Effector memory CD4-positive, alpha-beta T cell (primary cell): ENCODE data around the gene CASP7.

ENCODE experiments used
- DNase-seq, 3 donors: peaks; one replicate each; pipeline ENCODE4 v3.0.0-alpha.2; 2020
- H3K27ac ChIP-seq: 2 replicates; pipeline ENCODE4 v1.7.0; 2013; ENCODE audit warnings: mild to moderate bottlenecking, low read length, moderate library complexity; ENCODE audit not compliant: insufficient read depth, poor library complexity, severe bottlenecking
- H3K27me3 ChIP-seq: replicated peaks from 2 replicates; pipeline ENCODE4 v1.7.0; 2013; ENCODE audit warnings: mild to moderate bottlenecking, low read length; ENCODE audit not compliant: insufficient read depth, control insufficient read depth, poor library complexity, severe bottlenecking
- H3K36me3 ChIP-seq: 2 replicates; pipeline ENCODE4 v1.7.0; 2013; ENCODE audit warnings: mild to moderate bottlenecking, low read length, moderate library complexity; ENCODE audit not compliant: control insufficient read depth, insufficient read depth
- H3K4me1 ChIP-seq: 2 replicates; pipeline ENCODE4 v1.7.0; 2013; ENCODE audit warnings: low read length, mild to moderate bottlenecking; ENCODE audit not compliant: control insufficient read depth, insufficient read depth, poor library complexity, severe bottlenecking
- H3K4me3 ChIP-seq: 2 replicates; pipeline ENCODE4 v1.7.0; 2013; ENCODE audit warnings: low read length, low read depth, mild to moderate bottlenecking; ENCODE audit not compliant: insufficient read depth, poor library complexity, severe bottlenecking
- H3K9me3 ChIP-seq: 2 replicates; pipeline ENCODE4 v1.7.0; 2013; ENCODE audit warnings: mild to moderate bottlenecking, low read length, moderate library complexity; ENCODE audit not compliant: control insufficient read depth

Gene CASP7

GRCh38 chr10:113665806-113666354, 13.8 kb upstream of the CASP7 start:
- no peak for DNase-seq
- Histone ChIP-seq H3K27me3 (peaks cover 4% of the 10 kb centered on the region), H3K27ac (no peak overlapping the region)

GRCh38 chr10:113666682-113667252, 12.9 kb upstream of the CASP7 start:
- Histone ChIP-seq H3K4me3 (no peak overlapping the region), H3K36me3 (no peaks in the 10 kb centered on the region), H3K4me1 (no peaks in the 10 kb centered on the region), H3K27me3 (peaks cover 4% of the 10 kb centered on the region), H3K27ac (no peak overlapping the region), H3K9me3 (no peaks in the 10 kb centered on the region)
- no peak for DNase-seq

More at GRCh38 chr10:113665806-113666354, 13.8 kb upstream of the CASP7 start:
- Histone ChIP-seq H3K4me1 (no peaks in the 10 kb centered on the region), H3K36me3 (no peaks in the 10 kb centered on the region), H3K4me3 (no peak overlapping the region), H3K9me3 (no peaks in the 10 kb centered on the region)

GRCh38 chr10:113680190-113681111, 739 bp downstream of the CASP7 start:
- Histone ChIP-seq H3K9me3 (no peaks in the 10 kb centered on the region), H3K27me3 (no peaks in the 10 kb centered on the region), H3K4me3 (peak overlapping the region; percentile 99), H3K27ac (peak overlapping the region; percentile 81), H3K36me3 (no peaks in the 10 kb centered on the region), H3K4me1 (peaks cover 15% of the 10 kb centered on the region)
- DNase-seq, result no peak

GRCh38 chr10:113681533-113682470, 2.1 kb downstream of the CASP7 start:
- DNase-seq, result no peak
- no peak overlapping the region for H3K4me3 ChIP-seq
- no peaks in the 10 kb centered on the region for H3K27me3 ChIP-seq
- H3K36me3 ChIP-seq, result no peaks in the 10 kb centered on the region
- peak overlapping the region; percentile 81 for H3K27ac ChIP-seq
- H3K9me3 ChIP-seq, result no peaks in the 10 kb centered on the region
- H3K4me1 ChIP-seq, result peaks cover 15% of the 10 kb centered on the region

GRCh38 chr10:113683300-113683699, 3.6 kb downstream of the CASP7 start:
- H3K4me3 ChIP-seq, result no peak overlapping the region
- H3K27ac ChIP-seq, result no peak overlapping the region
- no peak for DNase-seq
- no peaks in the 10 kb centered on the region for H3K36me3 ChIP-seq
- no peaks in the 10 kb centered on the region for H3K9me3 ChIP-seq
- H3K4me1 ChIP-seq, result peaks cover 15% of the 10 kb centered on the region
- no peaks in the 10 kb centered on the region for H3K27me3 ChIP-seq

- Histone ChIP-seq H3K4me3 (no peak overlapping the region), H3K36me3 (no peaks in the 10 kb centered on the region), H3K27ac (no peak overlapping the region), H3K4me1 (peaks cover 8% of the 10 kb centered on the region), H3K27me3 (no peaks in the 10 kb centered on the region), H3K9me3 (no peaks in the 10 kb centered on the region)
- DNase-seq, result no peak
Measured at GRCh38 chr10:113686028-113686427, 6.3 kb downstream of the CASP7 start.

- Histone ChIP-seq H3K27me3 (no peaks in the 10 kb centered on the region), H3K4me3 (no peak overlapping the region), H3K36me3 (peaks cover 2% of the 10 kb centered on the region), H3K4me1 (no peaks in the 10 kb centered on the region), H3K9me3 (no peaks in the 10 kb centered on the region), H3K27ac (no peak overlapping the region)
- no peak for DNase-seq
Measured at GRCh38 chr10:113687037-113687436, 7.3 kb downstream of the CASP7 start.

- H3K27ac ChIP-seq, result no peak overlapping the region
- no peaks in the 10 kb centered on the region for H3K4me1 ChIP-seq
- peaks cover 16% of the 10 kb centered on the region for H3K36me3 ChIP-seq
- no peak overlapping the region for H3K4me3 ChIP-seq
- no peak for DNase-seq
- no peaks in the 10 kb centered on the region for H3K9me3 ChIP-seq
- H3K27me3 ChIP-seq, result no peaks in the 10 kb centered on the region
Measured at GRCh38 chr10:113689057-113689456, 9.3 kb downstream of the CASP7 start.

GRCh38 chr10:113689574-113689973, 9.9 kb downstream of the CASP7 start:
- Histone ChIP-seq H3K4me1 (no peaks in the 10 kb centered on the region), H3K27me3 (no peaks in the 10 kb centered on the region)
- DNase-seq, result no peak

More at GRCh38 chr10:113689574-113689973, 9.9 kb downstream of the CASP7 start:
- H3K4me3 ChIP-seq, result no peak overlapping the region
- H3K9me3 ChIP-seq, result no peaks in the 10 kb centered on the region
- H3K27ac ChIP-seq, result no peak overlapping the region
- H3K36me3 ChIP-seq, result peaks cover 16% of the 10 kb centered on the region
